ENCODE data around the gene PRKN.

DNA sequence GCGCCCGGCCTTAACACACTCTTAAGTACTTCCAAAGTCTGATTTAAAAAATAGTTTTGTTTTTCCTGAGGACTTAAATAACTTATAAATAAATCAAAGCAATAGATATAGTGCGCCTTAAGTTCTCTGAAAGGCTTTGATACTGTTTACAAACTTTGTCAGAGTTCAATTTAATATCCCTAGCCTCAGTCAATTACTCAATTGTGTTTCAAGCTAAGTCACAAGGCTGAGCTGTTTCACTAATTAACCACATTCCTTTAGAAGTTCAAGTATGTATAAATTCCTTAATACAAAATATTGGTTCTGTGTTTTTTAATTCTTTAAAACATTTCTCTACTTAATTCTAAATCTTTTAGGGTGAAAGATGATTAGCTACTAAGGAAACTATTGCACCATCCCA, 1275.3 kb downstream of the PRKN start:
- TF ChIP-seq, protein P1, sequence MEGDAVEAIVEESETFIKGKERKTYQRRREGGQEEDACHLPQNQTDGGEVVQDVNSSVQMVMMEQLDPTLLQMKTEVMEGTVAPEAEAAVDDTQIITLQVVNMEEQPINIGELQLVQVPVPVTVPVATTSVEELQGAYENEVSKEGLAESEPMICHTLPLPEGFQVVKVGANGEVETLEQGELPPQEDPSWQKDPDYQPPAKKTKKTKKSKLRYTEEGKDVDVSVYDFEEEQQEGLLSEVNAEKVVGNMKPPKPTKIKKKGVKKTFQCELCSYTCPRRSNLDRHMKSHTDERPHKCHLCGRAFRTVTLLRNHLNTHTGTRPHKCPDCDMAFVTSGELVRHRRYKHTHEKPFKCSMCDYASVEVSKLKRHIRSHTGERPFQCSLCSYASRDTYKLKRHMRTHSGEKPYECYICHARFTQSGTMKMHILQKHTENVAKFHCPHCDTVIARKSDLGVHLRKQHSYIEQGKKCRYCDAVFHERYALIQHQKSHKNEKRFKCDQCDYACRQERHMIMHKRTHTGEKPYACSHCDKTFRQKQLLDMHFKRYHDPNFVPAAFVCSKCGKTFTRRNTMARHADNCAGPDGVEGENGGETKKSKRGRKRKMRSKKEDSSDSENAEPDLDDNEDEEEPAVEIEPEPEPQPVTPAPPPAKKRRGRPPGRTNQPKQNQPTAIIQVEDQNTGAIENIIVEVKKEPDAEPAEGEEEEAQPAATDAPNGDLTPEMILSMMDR (conservative IDR thresholded peaks at IDR 0.05; ENCODE audit: low read depth, low read length), result no peak
- no peak for TF ChIP-seq EZH2 (IDR thresholded peaks at IDR 0.05; ENCODE audit: borderline replicate concordance, low read depth, low read length, poor library complexity, severe bottlenecking)

Data from A673 (cell line).